A549 treated with CpdA at 1 μM for 4 hours (cell line): ENCODE data around the gene OAS3. TPM values are rescaled to one million over a fixed set of nuclear protein-coding genes. Genes with fewer than 3 reads are reported as not detected.

ENCODE experiments used
- total RNA-seq: library from RNA; stranded (reverse); fragments of 200-300 nt; extraction: Qiagen RNA extraction; gene quantifications from 5 replicates; pipeline ENCODE4 v1.2.3, GENCODE V29; 2022; ENCODE audit warnings: low read depth

Gene OAS3, protein sequence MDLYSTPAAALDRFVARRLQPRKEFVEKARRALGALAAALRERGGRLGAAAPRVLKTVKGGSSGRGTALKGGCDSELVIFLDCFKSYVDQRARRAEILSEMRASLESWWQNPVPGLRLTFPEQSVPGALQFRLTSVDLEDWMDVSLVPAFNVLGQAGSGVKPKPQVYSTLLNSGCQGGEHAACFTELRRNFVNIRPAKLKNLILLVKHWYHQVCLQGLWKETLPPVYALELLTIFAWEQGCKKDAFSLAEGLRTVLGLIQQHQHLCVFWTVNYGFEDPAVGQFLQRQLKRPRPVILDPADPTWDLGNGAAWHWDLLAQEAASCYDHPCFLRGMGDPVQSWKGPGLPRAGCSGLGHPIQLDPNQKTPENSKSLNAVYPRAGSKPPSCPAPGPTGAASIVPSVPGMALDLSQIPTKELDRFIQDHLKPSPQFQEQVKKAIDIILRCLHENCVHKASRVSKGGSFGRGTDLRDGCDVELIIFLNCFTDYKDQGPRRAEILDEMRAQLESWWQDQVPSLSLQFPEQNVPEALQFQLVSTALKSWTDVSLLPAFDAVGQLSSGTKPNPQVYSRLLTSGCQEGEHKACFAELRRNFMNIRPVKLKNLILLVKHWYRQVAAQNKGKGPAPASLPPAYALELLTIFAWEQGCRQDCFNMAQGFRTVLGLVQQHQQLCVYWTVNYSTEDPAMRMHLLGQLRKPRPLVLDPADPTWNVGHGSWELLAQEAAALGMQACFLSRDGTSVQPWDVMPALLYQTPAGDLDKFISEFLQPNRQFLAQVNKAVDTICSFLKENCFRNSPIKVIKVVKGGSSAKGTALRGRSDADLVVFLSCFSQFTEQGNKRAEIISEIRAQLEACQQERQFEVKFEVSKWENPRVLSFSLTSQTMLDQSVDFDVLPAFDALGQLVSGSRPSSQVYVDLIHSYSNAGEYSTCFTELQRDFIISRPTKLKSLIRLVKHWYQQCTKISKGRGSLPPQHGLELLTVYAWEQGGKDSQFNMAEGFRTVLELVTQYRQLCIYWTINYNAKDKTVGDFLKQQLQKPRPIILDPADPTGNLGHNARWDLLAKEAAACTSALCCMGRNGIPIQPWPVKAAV
- total RNA-seq: 23.3 to 29.8 TPM (median 28.1 TPM) in 5 replicates

DNA sequence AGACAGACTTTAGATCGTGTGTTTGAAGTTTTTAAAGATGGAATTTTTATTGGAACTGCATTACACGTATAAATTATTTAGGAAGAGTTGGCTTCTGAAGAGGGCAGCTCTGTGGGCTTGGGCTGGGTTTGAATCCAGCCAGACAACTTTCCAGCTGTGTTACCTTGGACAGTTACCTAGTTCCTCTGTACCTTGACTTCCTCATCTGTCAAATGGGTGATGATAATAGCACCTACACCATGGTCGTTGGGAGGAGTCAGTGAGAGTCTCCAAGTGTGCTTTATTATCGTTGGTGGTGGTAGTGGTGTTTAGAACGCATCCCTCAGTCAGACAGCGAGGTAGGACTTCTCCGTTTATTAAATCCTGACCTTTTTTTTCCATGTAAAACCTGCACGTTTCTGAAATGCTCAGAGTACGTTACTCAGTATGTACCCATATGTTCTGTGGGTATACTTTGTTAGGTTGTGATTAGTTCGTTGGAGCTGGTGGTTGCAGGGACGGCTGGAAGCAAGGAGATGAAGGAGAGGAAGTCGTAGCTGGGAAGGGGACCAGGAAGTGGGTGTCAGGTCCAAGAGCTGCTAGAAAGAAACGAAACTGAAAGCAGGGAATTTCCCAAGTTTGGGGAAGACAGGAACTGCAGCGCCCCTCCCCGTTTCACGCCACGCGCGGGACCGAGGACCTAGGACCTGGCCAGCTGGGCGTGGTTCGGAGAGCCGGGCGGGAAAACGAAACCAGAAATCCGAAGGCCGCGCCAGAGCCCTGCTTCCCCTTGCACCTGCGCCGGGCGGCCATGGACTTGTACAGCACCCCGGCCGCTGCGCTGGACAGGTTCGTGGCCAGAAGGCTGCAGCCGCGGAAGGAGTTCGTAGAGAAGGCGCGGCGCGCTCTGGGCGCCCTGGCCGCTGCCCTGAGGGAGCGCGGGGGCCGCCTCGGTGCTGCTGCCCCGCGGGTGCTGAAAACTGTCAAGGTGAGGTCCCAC, at the start of gene OAS3:
Gene OAS3 (plus strand): TSS at position 734 of the 979 bp plus-strand sequence. CDS start 57 bp downstream, at position 791.

DNA sequence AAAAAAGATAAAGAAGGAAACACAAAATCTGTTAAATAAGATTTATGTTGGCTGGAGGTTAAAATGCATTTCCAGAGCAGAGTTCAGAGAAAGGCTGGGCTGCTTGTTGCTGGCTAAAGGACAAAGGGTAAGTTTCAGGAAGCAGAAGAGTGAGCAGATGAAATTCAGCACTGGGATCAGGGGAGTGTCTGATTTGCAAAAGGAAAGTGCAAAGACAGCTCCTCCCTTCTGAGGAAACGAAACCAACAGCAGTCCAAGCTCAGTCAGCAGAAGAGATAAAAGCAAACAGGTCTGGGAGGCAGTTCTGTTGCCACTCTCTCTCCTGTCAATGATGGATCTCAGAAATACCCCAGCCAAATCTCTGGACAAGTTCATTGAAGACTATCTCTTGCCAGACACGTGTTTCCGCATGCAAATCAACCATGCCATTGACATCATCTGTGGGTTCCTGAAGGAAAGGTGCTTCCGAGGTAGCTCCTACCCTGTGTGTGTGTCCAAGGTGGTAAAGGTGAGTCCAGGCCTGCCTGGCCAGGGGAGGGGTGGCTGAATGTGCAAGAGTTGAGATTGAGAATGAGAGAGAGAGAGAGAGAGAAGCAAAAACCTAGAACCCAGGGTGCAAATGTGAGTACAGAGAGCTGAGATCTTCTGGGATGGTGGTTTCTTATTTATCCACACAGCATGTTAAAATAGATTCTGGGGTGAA, 31.4 kb upstream of the OAS3 start, which contains the start of gene OAS1:
Gene OAS1 (plus strand): TSS at position 251 of the 703 bp plus-strand sequence. CDS start 78 bp downstream, at position 329.

DNA sequence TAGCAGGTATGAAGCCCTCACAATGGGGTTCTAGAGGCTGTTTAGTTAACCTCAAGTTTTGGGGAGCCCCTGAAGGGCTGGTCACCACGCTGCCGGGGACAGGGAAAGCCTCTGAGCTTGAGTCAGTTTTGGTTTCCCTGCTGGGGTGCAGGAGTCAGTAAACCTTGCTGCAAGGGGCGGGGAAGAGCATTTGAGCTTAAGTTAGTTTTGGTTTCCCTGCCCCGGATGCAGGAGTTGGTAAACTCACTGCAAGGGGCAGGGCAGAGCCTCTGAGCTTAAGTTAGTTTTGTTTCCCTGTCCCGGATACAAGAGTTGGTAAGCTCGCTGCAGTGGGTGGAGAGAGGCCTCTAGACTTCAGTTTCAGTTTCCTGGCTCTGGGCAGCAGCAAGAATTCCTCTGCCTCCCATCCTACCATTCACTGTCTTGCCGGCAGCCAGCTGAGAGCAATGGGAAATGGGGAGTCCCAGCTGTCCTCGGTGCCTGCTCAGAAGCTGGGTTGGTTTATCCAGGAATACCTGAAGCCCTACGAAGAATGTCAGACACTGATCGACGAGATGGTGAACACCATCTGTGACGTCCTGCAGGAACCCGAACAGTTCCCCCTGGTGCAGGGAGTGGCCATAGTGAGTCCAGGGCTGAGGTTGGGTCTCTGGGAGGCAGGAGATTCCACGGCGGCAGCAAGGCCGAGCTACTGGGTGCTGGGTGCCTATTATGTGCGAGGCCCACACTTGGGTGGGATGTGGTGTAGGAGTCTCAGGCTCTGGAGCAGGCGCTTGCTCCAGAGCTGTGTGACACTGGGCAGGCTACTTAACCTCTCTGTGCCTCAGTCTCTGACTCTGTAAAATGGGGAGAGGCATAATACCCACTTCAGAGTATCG, 40.1 kb downstream of the OAS3 start, which contains the start of gene OAS2:
Gene OAS2 (plus strand): TSS at position 357 of the 878 bp plus-strand sequence. CDS start 90 bp downstream, at position 447.

Other genes starting within 250 kb of the OAS3 start
- 0.12 to 0.43 TPM (median 0.22 TPM) in 5 replicates for gene RPH3A, start 146.7 kb upstream of the OAS3 start, total RNA-seq
- 41.9 to 76.3 TPM (median 65.0 TPM) in 5 replicates for gene OAS1, start 31.5 kb upstream of the OAS3 start, total RNA-seq
- 0.22 to 0.38 TPM (median 0.30 TPM) in 5 replicates for gene OAS2, start 40.0 kb downstream of the OAS3 start, total RNA-seq
- gene DTX1, start 118.3 kb downstream of the OAS3 start, total RNA-seq: 0.32 to 0.67 TPM (median 0.46 TPM) in 5 replicates
- gene RASAL1, start 197.3 kb downstream of the OAS3 start, total RNA-seq: 0.19 to 0.62 TPM (median 0.28 TPM) in 5 replicates
- 0.11 to 0.15 TPM in 2 of 5 replicates, not detected in the others for gene CFAP73, start 211.2 kb downstream of the OAS3 start, total RNA-seq
- gene DDX54, start 247.0 kb downstream of the OAS3 start, total RNA-seq: 52.0 to 89.2 TPM (median 82.5 TPM) in 5 replicates
- 27.9 to 38.7 TPM (median 35.9 TPM) in 5 replicates for gene RITA1, start 247.2 kb downstream of the OAS3 start, total RNA-seq